ENCODE results near the gene GH1.
A peak's percentile ranks its signal among the peaks of the same experiment; 100 is the strongest.
"Not testable (repeated sequence)": the region's sequence is repeated elsewhere in the genome, so short reads cannot be mapped to it uniquely, and the experiment has no call there.

Gene GH1

GRCh38 chr17:63925615-63926014 lies 7.0 kb upstream of the GH1 start:
- DNase-seq = no peak

GRCh38 chr17:63922402-63922801 lies 3.8 kb upstream of the GH1 start:
- not testable (repeated sequence) for DNase-seq

- DNase-seq = not testable (repeated sequence)
Measured at GRCh38 chr17:63920779-63921178, 2.1 kb upstream of the GH1 start.

GRCh38 chr17:63920050-63920449 lies 1.4 kb upstream of the GH1 start:
- not testable (repeated sequence) for DNase-seq

- peak; percentile 46 for DNase-seq
Measured at GRCh38 chr17:63919311-63919723, 678 bp upstream of the GH1 start.

- DNase-seq = no peak
Measured at GRCh38 chr17:63918305-63918704, 334 bp downstream of the GH1 start.

GRCh38 chr17:63917646-63918045 lies 993 bp downstream of the GH1 start:
- DNase-seq = no peak

GRCh38 chr17:63917206-63917605 lies 1.4 kb downstream of the GH1 start:
- not testable (repeated sequence) for DNase-seq

GRCh38 chr17:63916566-63917185 lies 2.0 kb downstream of the GH1 start:
- DNase-seq = no peak

- DNase-seq = not testable (repeated sequence)
Measured at GRCh38 chr17:63915753-63916152, 2.9 kb downstream of the GH1 start.

- DNase-seq = no peak
Measured at GRCh38 chr17:63914471-63914870, 4.2 kb downstream of the GH1 start.

- DNase-seq = peak; percentile 15
Measured at GRCh38 chr17:63911657-63912100, 7.0 kb downstream of the GH1 start.

- no peak for DNase-seq
Measured at GRCh38 chr17:63911041-63911635, 7.5 kb downstream of the GH1 start, which contains the start of gene CSHL1. TSS of gene CSHL1 (minus strand) at chr17:63911258. CDS start at chr17:63911196, 62 bp downstream.

GRCh38 chr17:63910096-63910495 lies 8.5 kb downstream of the GH1 start:
- no peak for DNase-seq

GRCh38 chr17:63909586-63909985 lies 9.1 kb downstream of the GH1 start:
- DNase-seq = not testable (repeated sequence)

GRCh38 chr17:63907161-63907778 lies 11.4 kb downstream of the GH1 start:
- DNase-seq = not testable (repeated sequence)

- not testable (repeated sequence) for DNase-seq
Measured at GRCh38 chr17:63904796-63905195, 13.8 kb downstream of the GH1 start.

GRCh38 chr17:63903787-63904201 lies 14.8 kb downstream of the GH1 start:
- DNase-seq = not testable (repeated sequence)

GRCh38 chr17:63901971-63902370 lies 16.7 kb downstream of the GH1 start:
- peak; percentile 21 for DNase-seq

- DNase-seq = not testable (repeated sequence)
Measured at GRCh38 chr17:63898899-63899798, 19.5 kb downstream of the GH1 start.

- DNase-seq = not testable (repeated sequence)
Measured at GRCh38 chr17:63896524-63897354, 21.9 kb downstream of the GH1 start, which contains the start of gene CSH1. TSS of gene CSH1 (minus strand) at chr17:63896574. CDS start at chr17:63896511, 63 bp downstream.

GRCh38 chr17:63894821-63895220 lies 23.8 kb downstream of the GH1 start:
- DNase-seq = not testable (repeated sequence)

Data from NCI-H1694 (cell line).